Esophagus (tissue), 2 donors: ENCODE data around the gene ARHGAP4. TPM values are rescaled to one million over a fixed set of nuclear protein-coding genes. Genes with fewer than 3 reads are reported as not detected.

ENCODE experiments used
- H3K27ac ChIP-seq, 2 donors: one replicate each; pipeline ENCODE4 v1.5.1; 2013; ENCODE audit warnings: low read depth in 2 of 2, mild to moderate bottlenecking in 2 of 2, inconsistent platforms in 1 of 2, low read length in 1 of 2, moderate library complexity in 1 of 2
- H3K27me3 ChIP-seq, 2 donors: one replicate each; pipeline ENCODE4 v1.6.1; 2013; ENCODE audit warnings: low read length in 2 of 2, control low read depth in 1 of 2, mild to moderate bottlenecking in 1 of 2; ENCODE audit not compliant: insufficient read depth in 2 of 2, control insufficient read depth in 1 of 2
- H3K36me3 ChIP-seq, 2 donors: one replicate each; pipeline ENCODE4 v1.6.1; 2013; ENCODE audit warnings: low read length in 1 of 2; ENCODE audit not compliant: control insufficient read depth in 2 of 2, insufficient read depth in 2 of 2
- H3K4me1 ChIP-seq, 2 donors: one replicate each; pipeline ENCODE4 v1.6.1; 2013; ENCODE audit warnings: low read length in 1 of 2; ENCODE audit not compliant: control insufficient read depth in 2 of 2, insufficient read depth in 2 of 2
- H3K4me3 ChIP-seq, 2 donors: one replicate each; pipeline ENCODE4 v1.5.1; 2013; ENCODE audit warnings: low read length in 2 of 2, mild to moderate bottlenecking in 2 of 2, low read depth in 1 of 2, moderate library complexity in 1 of 2
- H3K9me3 ChIP-seq, 2 donors: one replicate each; pipeline ENCODE4 v1.6.1; 2013; ENCODE audit warnings: mild to moderate bottlenecking in 2 of 2, low read depth in 1 of 2, low read length in 1 of 2, moderate library complexity in 1 of 2; ENCODE audit not compliant: control insufficient read depth in 2 of 2, insufficient read depth in 1 of 2
- WGBS, 2 donors: extraction: QIAGEN DNeasy Blood & Tissue Kit; methylation state at CpG; one replicate each; pipeline ENCODE4 v1.1.7; 2013; 5-methylcytosine and 5-hydroxymethylcytosine counted together
- polyA plus RNA-seq, 2 donors: library from polyadenylated mRNA; stranded (reverse); fragments of 200-250 nt; gene quantifications; one replicate each; pipeline ENCODE4 v1.2.3, GENCODE V29; 2013
- donor health status: healthy with polysubstance abuse.
- donor health status: Bipolar disorder and iron deficiency.

Gene ARHGAP4
- polyA plus RNA-seq, 2 donors: 10.6 to 23.4 TPM

DNA sequence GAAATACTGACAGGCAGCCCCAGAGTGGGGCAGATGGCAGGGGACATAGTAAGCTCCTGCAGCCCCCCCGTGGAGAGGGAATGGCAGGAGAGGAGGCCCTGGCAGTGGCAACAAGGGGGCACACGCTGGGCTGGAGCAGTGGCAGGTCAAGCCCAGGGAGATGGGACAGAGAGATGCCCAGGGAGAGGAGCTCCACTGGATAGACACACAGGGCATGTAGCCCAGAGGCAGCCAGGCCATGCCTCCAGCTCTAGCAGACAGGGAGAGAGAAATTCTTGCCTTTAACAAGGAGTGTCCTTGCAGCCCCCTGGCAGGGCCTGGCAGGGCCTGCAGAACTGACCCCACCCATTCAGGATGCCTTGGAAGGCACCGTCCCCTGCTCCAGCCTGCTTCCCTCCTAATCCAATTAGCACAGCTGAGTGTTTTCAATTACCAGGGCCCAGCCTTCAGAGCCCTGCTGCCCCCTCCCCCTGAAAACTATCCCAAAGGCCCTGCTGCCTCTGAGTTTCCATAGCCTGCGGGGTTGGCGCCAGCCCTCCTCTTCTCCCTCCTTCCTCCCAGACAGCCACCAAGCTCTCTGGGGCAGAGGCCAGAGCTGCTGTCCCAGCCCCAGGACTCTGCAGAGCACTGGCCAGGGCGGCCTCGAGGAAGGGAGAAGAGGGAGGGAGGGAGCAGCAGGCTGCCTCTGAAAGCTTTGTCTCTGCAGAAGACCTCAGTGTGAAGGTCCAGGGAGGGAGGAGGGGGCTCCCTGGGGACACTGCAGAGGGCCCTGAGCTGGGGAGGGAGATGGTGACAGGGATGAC, 52.6 kb downstream of the ARHGAP4 start:
- no peaks in the 10 kb centered on the region for H3K36me3 ChIP-seq
- no peaks in the 10 kb centered on the region for H3K4me1 ChIP-seq
- H3K27ac ChIP-seq: no peak overlapping the region
- H3K4me3 ChIP-seq: no peak overlapping the region
- WGBS, 2 donors: 33 to 36% methylated on average over 7 of the region's 7 CpGs
- no peaks in the 10 kb centered on the region for H3K27me3 ChIP-seq
- H3K9me3 ChIP-seq: no peaks in the 10 kb centered on the region

DNA sequence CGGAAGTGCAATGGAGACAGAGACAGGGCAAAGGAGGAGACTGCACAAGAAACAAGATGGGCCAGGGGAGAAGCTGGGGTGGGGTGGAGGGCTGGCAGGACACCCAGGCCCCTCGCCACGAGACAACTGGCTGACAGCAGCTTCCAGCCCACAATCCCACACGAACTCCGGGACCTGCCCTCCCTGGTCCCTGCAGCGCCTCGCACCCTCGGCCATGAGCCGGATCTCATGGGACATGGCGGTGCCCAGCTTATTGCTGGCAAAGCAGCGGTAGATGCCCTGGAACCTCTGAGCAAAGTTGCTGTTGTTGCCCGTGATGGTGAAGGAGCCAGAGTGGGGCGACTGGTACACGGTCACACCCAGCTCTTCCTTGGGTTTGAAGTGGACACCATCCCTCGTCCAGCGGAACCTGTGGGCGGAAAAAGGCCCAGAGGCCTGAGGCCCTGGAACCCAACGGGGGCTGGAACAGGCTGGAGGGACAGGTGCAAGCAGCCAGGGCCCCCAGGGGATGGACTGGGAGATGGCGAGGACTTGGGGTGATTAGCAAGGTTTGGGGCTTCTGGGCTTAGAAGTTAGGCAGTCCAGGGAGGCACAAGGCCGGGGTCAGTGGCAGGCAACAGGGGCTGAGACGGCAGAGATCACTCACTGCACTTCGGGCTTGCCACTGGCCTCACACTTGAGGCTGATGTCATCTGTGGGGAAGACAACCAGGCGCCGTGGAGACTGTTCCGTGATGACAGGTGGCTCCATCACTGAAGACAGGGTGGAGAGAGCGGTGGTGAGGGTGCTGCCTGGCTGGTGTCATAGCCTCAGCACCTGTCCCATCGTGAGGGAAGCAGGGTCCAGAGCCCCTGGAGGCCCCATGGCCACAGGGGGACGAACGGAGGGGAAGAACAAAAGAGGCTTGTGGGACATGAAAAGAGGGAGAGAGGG, 53.9 kb downstream of the ARHGAP4 start:
- H3K9me3 ChIP-seq: no peaks in the 10 kb centered on the region
- H3K27ac ChIP-seq: no peak overlapping the region
- H3K4me1 ChIP-seq: no peaks in the 10 kb centered on the region
- no peak overlapping the region for H3K4me3 ChIP-seq
- no peaks in the 10 kb centered on the region for H3K36me3 ChIP-seq
- H3K27me3 ChIP-seq: no peaks in the 10 kb centered on the region
- WGBS, 2 donors: 72 to 73% methylated on average over 27 to 29 of the region's 29 CpGs

DNA sequence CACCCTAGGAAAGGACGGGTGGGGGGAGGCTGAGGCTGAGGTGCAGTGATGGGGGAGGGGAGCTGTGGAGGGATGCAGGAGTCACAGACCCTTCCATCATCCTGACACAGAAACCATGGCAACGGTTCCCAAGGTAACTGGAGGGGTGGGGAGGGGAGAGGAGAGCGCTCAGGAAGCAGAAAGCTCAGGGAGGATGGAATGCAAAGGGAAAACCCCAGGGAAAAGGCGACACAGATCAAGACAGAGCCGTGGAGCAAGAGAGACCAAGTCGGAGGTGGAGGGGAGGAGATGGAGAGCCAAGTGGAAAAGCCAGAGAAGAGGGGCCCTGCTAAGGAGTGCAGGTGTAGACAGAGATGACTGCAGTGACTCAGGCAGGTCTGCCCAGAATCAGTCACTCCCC, 54.6 kb downstream of the ARHGAP4 start:
- H3K4me3 ChIP-seq: no peak overlapping the region
- 24 to 28% methylated on average over 6 of the region's 6 CpGs for WGBS, 2 donors
- H3K9me3 ChIP-seq: no peaks in the 10 kb centered on the region
- no peaks in the 10 kb centered on the region for H3K27me3 ChIP-seq
- no peak overlapping the region for H3K27ac ChIP-seq
- no peaks in the 10 kb centered on the region for H3K4me1 ChIP-seq
- H3K36me3 ChIP-seq: no peaks in the 10 kb centered on the region

DNA sequence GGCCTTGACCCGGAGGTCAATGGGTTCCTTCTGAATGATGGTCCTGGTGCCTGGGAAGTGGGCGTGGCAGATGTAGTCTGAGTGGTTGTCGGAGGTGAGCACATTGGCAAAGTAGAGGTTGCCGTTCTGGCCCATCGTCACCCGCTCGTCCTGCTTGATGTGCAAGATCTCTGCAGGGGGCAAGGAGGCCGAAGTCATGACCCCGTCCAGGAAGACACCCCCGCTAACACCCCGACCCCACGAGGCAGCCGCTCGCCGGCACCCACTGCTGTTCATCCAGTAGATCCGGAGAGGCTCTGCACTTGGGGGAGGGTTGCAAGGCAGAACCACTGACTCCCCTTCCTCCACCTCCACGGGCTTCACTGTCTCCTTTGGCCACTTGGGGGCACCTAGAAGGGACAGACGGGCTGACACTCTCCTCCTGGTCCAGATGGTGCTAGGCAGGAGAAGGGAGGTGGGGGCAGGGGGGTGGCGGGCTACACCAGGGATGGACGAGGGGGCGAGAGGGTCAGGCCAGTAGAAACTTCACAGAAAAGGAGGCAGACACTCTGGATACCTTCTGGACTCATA, 55.2 kb downstream of the ARHGAP4 start:
- H3K9me3 ChIP-seq: no peaks in the 10 kb centered on the region
- no peaks in the 10 kb centered on the region for H3K27me3 ChIP-seq
- H3K4me3 ChIP-seq: no peak overlapping the region
- H3K36me3 ChIP-seq: no peaks in the 10 kb centered on the region
- WGBS, 2 donors: 54 to 59% methylated on average over 20 to 21 of the region's 21 CpGs
- no peaks in the 10 kb centered on the region for H3K4me1 ChIP-seq
- no peak overlapping the region for H3K27ac ChIP-seq

DNA sequence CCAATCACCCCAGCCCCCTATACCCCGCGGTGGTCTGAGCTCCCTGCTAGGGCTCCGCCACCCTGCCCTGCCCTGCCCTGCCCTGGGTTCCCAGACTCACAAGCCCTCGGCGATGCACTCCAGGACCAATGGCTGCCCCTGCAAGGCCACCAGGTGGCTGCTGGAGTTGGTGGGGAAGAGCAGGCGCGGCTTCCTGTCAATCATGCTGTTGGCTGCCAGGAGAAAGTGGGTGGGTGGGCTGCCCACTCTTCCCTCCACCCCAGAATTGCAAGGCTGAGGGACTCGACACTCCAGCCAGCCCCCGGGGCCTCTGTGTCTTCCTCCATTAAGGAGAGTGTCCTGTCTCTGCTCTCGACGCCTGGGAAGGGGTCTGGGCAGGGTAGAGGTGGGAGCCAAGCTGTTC, 55.8 kb downstream of the ARHGAP4 start:
- Histone ChIP-seq H3K36me3 (no peaks in the 10 kb centered on the region), H3K4me1 (no peaks in the 10 kb centered on the region), H3K9me3 (no peaks in the 10 kb centered on the region), H3K4me3 (no peak overlapping the region), H3K27me3 (no peaks in the 10 kb centered on the region), H3K27ac (no peak overlapping the region)
- WGBS, 2 donors: 77 to 83% methylated on average over 11 of the region's 11 CpGs

DNA sequence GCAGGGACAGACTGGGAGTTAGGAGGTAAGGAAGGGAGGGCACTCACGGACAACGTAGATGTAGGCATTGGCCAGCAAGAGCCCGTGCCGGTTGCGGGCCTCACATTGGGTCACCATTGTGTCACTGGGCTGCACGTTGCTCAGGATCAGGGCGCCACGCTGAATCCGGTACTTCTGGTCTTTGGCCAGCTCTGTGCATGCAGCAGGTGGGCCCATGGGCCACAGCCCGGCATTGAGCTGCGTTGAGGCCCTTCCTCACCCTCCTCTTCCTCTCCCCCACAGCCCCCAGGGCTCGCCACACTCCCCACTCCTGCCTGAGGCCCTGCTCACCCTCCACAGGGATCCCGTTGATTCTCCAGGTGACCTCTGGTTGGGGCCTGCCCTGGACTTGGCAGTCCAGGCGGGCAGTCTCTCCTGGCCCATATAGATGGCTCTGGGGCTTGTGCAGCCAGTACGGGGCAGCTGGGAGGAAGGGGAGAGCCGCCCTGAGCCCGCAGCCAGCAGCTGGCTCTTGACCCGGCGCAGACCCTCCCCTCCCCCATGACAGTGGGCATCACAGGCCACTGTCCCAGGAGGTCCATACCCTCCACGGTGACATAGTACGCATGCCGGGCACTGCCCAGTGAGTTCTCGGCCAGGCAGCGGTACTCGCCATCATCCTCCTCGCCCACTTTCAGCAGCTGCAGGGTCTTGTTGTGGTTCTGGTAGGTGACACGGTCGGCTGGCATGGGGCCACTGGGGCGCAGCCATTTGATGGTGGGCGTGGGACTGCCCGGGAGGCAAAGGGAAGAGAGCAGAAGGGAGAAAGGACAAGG, 56.4 kb downstream of the ARHGAP4 start:
- no peaks in the 10 kb centered on the region for H3K9me3 ChIP-seq
- no peak overlapping the region for H3K4me3 ChIP-seq
- WGBS, 2 donors: 83 to 85% methylated on average over 23 to 31 of the region's 31 CpGs
- H3K27ac ChIP-seq: no peak overlapping the region
- no peaks in the 10 kb centered on the region for H3K36me3 ChIP-seq
- no peaks in the 10 kb centered on the region for H3K4me1 ChIP-seq
- no peaks in the 10 kb centered on the region for H3K27me3 ChIP-seq

DNA sequence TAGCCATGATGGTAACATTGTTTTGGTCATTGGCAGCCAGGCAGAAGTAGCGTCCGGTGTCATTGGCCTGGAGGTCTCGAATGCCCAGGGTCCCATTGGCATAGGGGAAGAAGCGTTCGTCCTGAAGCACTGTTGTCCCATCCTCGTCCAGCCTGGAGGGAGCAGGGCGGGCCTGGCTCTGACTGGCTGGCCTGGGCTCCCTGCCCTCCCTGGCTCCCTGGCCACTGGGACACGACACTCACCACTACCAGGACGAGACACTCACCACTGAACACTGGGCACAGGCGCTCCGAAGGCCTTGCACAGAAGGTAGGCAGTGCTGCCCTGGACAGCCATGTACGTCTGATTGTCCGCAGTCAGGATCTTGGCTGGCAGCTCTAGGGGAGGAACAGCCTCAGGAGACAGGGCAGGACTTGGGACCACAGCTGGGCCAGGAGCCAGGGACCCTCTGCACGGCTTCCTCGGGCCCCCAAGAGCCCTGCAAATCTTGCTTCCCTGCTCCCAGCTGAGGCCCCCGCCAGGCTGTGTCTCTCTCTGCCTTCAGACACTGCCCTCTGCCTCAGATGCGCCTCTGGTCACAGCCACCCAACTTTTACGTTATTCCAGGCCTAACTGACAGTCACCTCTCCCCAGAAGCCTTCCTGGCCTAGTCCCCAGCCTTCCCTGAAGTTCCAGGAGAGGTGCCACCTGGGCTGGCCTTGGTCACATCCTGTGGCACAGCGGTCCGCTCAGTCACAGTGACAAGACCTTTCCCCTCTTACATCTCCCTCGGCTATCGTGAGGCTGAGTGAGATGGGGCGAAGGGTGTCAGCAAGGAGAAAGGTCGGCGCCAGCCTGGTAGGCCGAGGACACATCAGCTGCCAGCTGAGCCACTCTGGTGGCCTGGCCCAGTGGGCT, 57.2 kb downstream of the ARHGAP4 start:
- Histone ChIP-seq H3K27ac (no peak overlapping the region), H3K4me1 (no peaks in the 10 kb centered on the region), H3K9me3 (no peaks in the 10 kb centered on the region), H3K36me3 (no peaks in the 10 kb centered on the region), H3K4me3 (no peak overlapping the region), H3K27me3 (no peaks in the 10 kb centered on the region)
- WGBS, 2 donors: 84 to 86% methylated on average over 26 of the region's 26 CpGs

DNA sequence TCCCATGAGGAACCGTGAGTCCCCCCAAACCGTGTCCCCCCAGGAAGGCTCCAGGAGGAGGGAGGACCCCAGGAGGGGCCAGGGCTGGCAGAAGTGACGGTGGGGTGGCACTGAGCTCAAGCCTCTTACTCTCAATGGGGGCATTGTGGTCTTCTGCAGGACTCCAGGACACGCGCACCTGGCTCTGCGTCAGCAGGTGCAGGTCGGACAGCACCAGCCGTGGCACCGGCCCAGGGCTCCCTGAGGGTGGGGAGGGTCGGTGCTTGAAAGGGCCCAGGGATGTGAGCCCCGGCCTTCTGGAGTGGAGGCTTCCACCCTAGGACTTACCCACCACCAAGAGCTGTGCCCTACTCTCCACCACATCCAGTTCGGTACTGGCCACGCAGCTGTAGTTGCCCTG, 58.4 kb downstream of the ARHGAP4 start:
- WGBS, 2 donors: 81 to 87% methylated on average over 13 of the region's 13 CpGs
- Histone ChIP-seq H3K4me3 (no peak overlapping the region), H3K27me3 (no peaks in the 10 kb centered on the region), H3K36me3 (no peaks in the 10 kb centered on the region), H3K9me3 (no peaks in the 10 kb centered on the region), H3K4me1 (no peaks in the 10 kb centered on the region), H3K27ac (no peak overlapping the region)
